ENCODE results near the gene FGG.

- TF ChIP-seq EZH2 (IDR thresholded peaks at IDR 0.05; ENCODE audit: low read length, missing control alignments) (no peak), CTCF (conservative IDR thresholded peaks at IDR 0.05 in 1 of 2, IDR thresholded peaks at IDR 0.05 in 1 of 2; ENCODE audit: low read depth in 1 of 2, low read length in 2 of 2) (no peak)
Measured at GRCh38 chr4:154642373-154643009, 30.0 kb upstream of the FGG start.

Measured in fibroblast of lung (primary cell).